Activated naive CD4-positive, alpha-beta T cell treated with anti-CD3 and anti-CD28 coated beads, Interleukin-2, amount 10 ng/mL, durations not matched to agents 7 days and 5 days (primary cell): ENCODE results near the gene OR2V1.
A peak's percentile ranks its signal among the peaks of the same experiment; 100 is the strongest.
"Not testable (repeated sequence)": the region's sequence is repeated elsewhere in the genome, so short reads cannot be mapped to it uniquely, and the experiment has no call there.

Experiments used
- CTCF ChIA-PET: fragments of 350-600 bp; sonication (Branson Sonifier 250); formaldehyde crosslinking; loops from one replicate; lab custom pipeline; 2021; ENCODE audit warnings: antibody characterized with exemption; lab: Charles Lee
- DNase-seq: peaks from one replicate; pipeline ENCODE4 v3.0.0-alpha.2; 2020
- H3K27ac Mint-ChIP-seq: one replicate; pipeline ENCODE4 v1.8.0; 2021; ENCODE audit warnings: mild to moderate bottlenecking, moderate library complexity, mixed read lengths
- H3K27me3 Mint-ChIP-seq: one replicate; pipeline ENCODE4 v1.8.0; 2021; ENCODE audit warnings: mild to moderate bottlenecking, mixed read lengths
- H3K36me3 Mint-ChIP-seq: one replicate; pipeline ENCODE4 v1.8.0; 2021; ENCODE audit warnings: mixed read lengths
- H3K4me1 Mint-ChIP-seq: one replicate; pipeline ENCODE4 v1.8.0; 2021; ENCODE audit warnings: mixed read lengths
- H3K4me3 Mint-ChIP-seq: one replicate; pipeline ENCODE4 v1.8.0; 2021; ENCODE audit warnings: mild to moderate bottlenecking, moderate library complexity, mixed read lengths
- H3K9me3 Mint-ChIP-seq: one replicate; pipeline ENCODE4 v1.8.0; 2021; ENCODE audit warnings: mixed read lengths

Gene OR2V1

GRCh38 chr5:181111010-181111409 lies 20.0 kb downstream of the OR2V1 start:
- no peak overlapping the region for H3K4me3 Mint-ChIP-seq
- DNase-seq: no peak
- peaks cover 5% of the 10 kb centered on the region for H3K4me1 Mint-ChIP-seq
- peaks cover 69% of the 10 kb centered on the region for H3K27me3 Mint-ChIP-seq
- no peak overlapping the region for H3K27ac Mint-ChIP-seq
- CTCF ChIA-PET: no interaction called here
- no peaks in the 10 kb centered on the region for H3K36me3 Mint-ChIP-seq
- no peaks in the 10 kb centered on the region for H3K9me3 Mint-ChIP-seq

- Mint-ChIP-seq H3K4me1 (no peaks in the 10 kb centered on the region), H3K36me3 (no peaks in the 10 kb centered on the region), H3K9me3 (no peaks in the 10 kb centered on the region), H3K4me3 (no peak overlapping the region), H3K27ac (no peak overlapping the region), H3K27me3 (peaks cover 73% of the 10 kb centered on the region)
- CTCF ChIA-PET: no interaction called here
- DNase-seq: no peak
These were observed 21.4 kb downstream of the OR2V1 start for GRCh38 chr5:181109489-181110013.

GRCh38 chr5:181108578-181109165 lies 22.3 kb downstream of the OR2V1 start:
- Mint-ChIP-seq H3K9me3 (no peaks in the 10 kb centered on the region), H3K27me3 (peaks cover 72% of the 10 kb centered on the region), H3K4me1 (peaks cover 5% of the 10 kb centered on the region), H3K4me3 (no peak overlapping the region), H3K36me3 (peaks cover 3% of the 10 kb centered on the region), H3K27ac (no peak overlapping the region)
- CTCF ChIA-PET: interaction anchor here (1.1 kb wide), 1 partner anchor 240 kb away, joined by 3 read pairs; no protein-coding TSS in a partner anchor
- no peak for DNase-seq

GRCh38 chr5:181107699-181108098 lies 23.3 kb downstream of the OR2V1 start:
- H3K36me3 Mint-ChIP-seq: peaks cover 3% of the 10 kb centered on the region
- DNase-seq: no peak
- no peak overlapping the region for H3K4me3 Mint-ChIP-seq
- H3K27ac Mint-ChIP-seq: no peak overlapping the region
- CTCF ChIA-PET: interaction anchor here (1.1 kb wide), 1 partner anchor 239 kb away, joined by 3 read pairs; no protein-coding TSS in a partner anchor
- H3K9me3 Mint-ChIP-seq: no peaks in the 10 kb centered on the region
- peaks cover 70% of the 10 kb centered on the region for H3K27me3 Mint-ChIP-seq
- peaks cover 5% of the 10 kb centered on the region for H3K4me1 Mint-ChIP-seq

- H3K27me3 Mint-ChIP-seq: peaks cover 60% of the 10 kb centered on the region
- H3K9me3 Mint-ChIP-seq: no peaks in the 10 kb centered on the region
- H3K27ac Mint-ChIP-seq: no peak overlapping the region
- CTCF ChIA-PET: no interaction called here
- peaks cover 5% of the 10 kb centered on the region for H3K4me1 Mint-ChIP-seq
- H3K4me3 Mint-ChIP-seq: no peak overlapping the region
- peaks cover 3% of the 10 kb centered on the region for H3K36me3 Mint-ChIP-seq
- DNase-seq: no peak
These were observed 25.5 kb downstream of the OR2V1 start for GRCh38 chr5:181105391-181106025.

GRCh38 chr5:181104606-181105390 lies 26.2 kb downstream of the OR2V1 start:
- H3K36me3 Mint-ChIP-seq, H3K4me3 Mint-ChIP-seq, H3K9me3 Mint-ChIP-seq, CTCF ChIA-PET, DNase-seq, H3K4me1 Mint-ChIP-seq: not testable (repeated sequence)
- Mint-ChIP-seq H3K27me3 (peaks cover 66% of the 10 kb centered on the region), H3K27ac (peak overlapping the region; percentile 78)

- DNase-seq, H3K36me3 Mint-ChIP-seq, CTCF ChIA-PET, H3K9me3 Mint-ChIP-seq: not testable (repeated sequence)
- H3K27ac Mint-ChIP-seq: peak overlapping the region; percentile 78
- H3K27me3 Mint-ChIP-seq: peaks cover 66% of the 10 kb centered on the region
- H3K4me1 Mint-ChIP-seq: peaks cover 10% of the 10 kb centered on the region
- peak overlapping the region; percentile 61 for H3K4me3 Mint-ChIP-seq
These were observed 26.8 kb downstream of the OR2V1 start for GRCh38 chr5:181104259-181104568.

GRCh38 chr5:181101930-181102674 lies 28.9 kb downstream of the OR2V1 start:
- CTCF ChIA-PET, H3K9me3 Mint-ChIP-seq, H3K27ac Mint-ChIP-seq, H3K4me3 Mint-ChIP-seq, H3K36me3 Mint-ChIP-seq, DNase-seq: not testable (repeated sequence)
- peaks cover 10% of the 10 kb centered on the region for H3K4me1 Mint-ChIP-seq
- H3K27me3 Mint-ChIP-seq: peaks cover 59% of the 10 kb centered on the region

GRCh38 chr5:181101030-181101641 lies 29.8 kb downstream of the OR2V1 start:
- DNase-seq, H3K36me3 Mint-ChIP-seq, CTCF ChIA-PET, H3K27ac Mint-ChIP-seq, H3K4me3 Mint-ChIP-seq, H3K9me3 Mint-ChIP-seq: not testable (repeated sequence)
- Mint-ChIP-seq H3K4me1 (peaks cover 10% of the 10 kb centered on the region), H3K27me3 (peaks cover 49% of the 10 kb centered on the region)

GRCh38 chr5:181100121-181100875 lies 30.7 kb downstream of the OR2V1 start:
- Mint-ChIP-seq H3K36me3 (peaks cover 5% of the 10 kb centered on the region), H3K9me3 (no peaks in the 10 kb centered on the region), H3K27ac (peak overlapping the region; percentile 70), H3K27me3 (peaks cover 45% of the 10 kb centered on the region), H3K4me3 (peak overlapping the region; percentile 4), H3K4me1 (peaks cover 10% of the 10 kb centered on the region)
- CTCF ChIA-PET: no interaction called here
- no peak for DNase-seq

- no peak overlapping the region for H3K4me3 Mint-ChIP-seq
- peaks cover 5% of the 10 kb centered on the region for H3K36me3 Mint-ChIP-seq
- peak overlapping the region; percentile 26 for H3K27ac Mint-ChIP-seq
- H3K27me3 Mint-ChIP-seq: peaks cover 39% of the 10 kb centered on the region
- no peak for DNase-seq
- no peaks in the 10 kb centered on the region for H3K9me3 Mint-ChIP-seq
- CTCF ChIA-PET: no interaction called here
- peaks cover 10% of the 10 kb centered on the region for H3K4me1 Mint-ChIP-seq
These were observed 31.3 kb downstream of the OR2V1 start for GRCh38 chr5:181099602-181100086.

GRCh38 chr5:181098762-181099601 lies 32.0 kb downstream of the OR2V1 start:
- Mint-ChIP-seq H3K27me3 (peaks cover 32% of the 10 kb centered on the region), H3K36me3 (peaks cover 3% of the 10 kb centered on the region), H3K4me3 (no peak overlapping the region), H3K9me3 (no peaks in the 10 kb centered on the region), H3K27ac (peak overlapping the region; percentile 26), H3K4me1 (peaks cover 6% of the 10 kb centered on the region)
- no peak for DNase-seq
- CTCF ChIA-PET: no interaction called here
